GM12873 (cell line): Measurements from ENCODE around the gene ME1.

Source experiments
- TF ChIP-seq, protein P1 (sequence below): IDR thresholded peaks from 2 replicates; pipeline ENCODE4 v1.5.1; 2012; ENCODE audit warnings: low read depth, mild to moderate bottlenecking, moderate library complexity, low read length, control low read depth; ENCODE audit not compliant: insufficient read depth; ENCODE audit errors: missing control alignments

ME1 gene

GRCh38 chr6:83218646-83219045 is 212.2 kb downstream of the ME1 start:
- TF ChIP-seq, protein P1, sequence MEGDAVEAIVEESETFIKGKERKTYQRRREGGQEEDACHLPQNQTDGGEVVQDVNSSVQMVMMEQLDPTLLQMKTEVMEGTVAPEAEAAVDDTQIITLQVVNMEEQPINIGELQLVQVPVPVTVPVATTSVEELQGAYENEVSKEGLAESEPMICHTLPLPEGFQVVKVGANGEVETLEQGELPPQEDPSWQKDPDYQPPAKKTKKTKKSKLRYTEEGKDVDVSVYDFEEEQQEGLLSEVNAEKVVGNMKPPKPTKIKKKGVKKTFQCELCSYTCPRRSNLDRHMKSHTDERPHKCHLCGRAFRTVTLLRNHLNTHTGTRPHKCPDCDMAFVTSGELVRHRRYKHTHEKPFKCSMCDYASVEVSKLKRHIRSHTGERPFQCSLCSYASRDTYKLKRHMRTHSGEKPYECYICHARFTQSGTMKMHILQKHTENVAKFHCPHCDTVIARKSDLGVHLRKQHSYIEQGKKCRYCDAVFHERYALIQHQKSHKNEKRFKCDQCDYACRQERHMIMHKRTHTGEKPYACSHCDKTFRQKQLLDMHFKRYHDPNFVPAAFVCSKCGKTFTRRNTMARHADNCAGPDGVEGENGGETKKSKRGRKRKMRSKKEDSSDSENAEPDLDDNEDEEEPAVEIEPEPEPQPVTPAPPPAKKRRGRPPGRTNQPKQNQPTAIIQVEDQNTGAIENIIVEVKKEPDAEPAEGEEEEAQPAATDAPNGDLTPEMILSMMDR: no peak

- TF ChIP-seq, protein P1: no peak
Observed at GRCh38 chr6:83216806-83217205, 214.0 kb downstream of the ME1 start.

GRCh38 chr6:83215131-83216047 is 215.5 kb downstream of the ME1 start:
- TF ChIP-seq, protein P1: peak; percentile 88

DNA sequence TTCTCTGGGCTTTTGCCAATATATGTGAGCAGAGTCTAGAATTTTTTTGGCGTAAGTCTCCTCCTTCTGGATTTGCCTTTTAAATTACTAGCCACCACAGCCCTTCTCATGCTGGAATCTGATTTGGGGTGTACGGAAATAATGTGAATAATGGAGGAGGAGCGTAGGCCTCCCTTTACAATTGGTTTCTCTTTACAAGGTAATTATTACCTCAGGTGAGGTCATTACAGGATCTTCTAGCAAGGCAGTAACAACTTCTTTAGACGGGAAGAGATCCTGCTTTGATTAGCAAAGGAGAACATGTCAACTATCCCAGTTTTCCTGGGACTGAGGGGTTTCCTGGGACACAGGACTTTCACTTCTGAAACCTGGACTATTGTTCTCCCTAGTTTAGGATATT is 228.8 kb downstream of the ME1 start:
- TF ChIP-seq, protein P1: no peak

GRCh38 chr6:83199863-83200225 is 231.0 kb downstream of the ME1 start:
- TF ChIP-seq, protein P1: no peak

DNA sequence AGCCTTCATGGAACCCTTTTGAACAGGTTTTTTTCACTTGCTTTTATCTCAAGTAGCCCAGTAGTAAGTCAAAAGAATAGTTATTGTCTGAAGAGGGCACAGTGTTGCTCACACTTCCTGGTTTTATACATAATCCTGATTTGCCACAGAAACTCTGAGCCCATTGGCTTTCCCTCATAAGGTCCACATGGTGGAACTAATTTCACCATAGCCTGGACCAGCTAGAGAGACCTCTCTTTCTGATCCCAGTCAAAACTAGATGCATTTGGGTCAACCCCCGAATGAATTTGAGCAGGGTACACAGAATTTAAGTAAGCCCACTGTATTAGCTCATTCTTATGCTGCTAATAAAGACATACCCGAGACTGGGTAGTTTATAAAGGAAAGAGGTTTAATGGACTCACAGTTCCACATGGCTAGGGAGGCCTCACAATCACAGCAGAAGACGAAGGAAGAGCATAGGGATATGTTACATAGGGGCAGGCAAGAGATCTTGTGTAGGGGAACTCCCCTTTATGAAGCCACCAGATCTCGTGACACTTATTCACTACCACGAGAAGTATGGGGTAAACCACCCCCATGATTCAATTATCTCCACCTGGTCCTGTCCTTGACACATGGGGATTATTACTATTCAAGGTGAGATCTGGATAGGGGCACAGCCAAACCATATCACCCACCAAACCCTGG is 231.5 kb downstream of the ME1 start:
- TF ChIP-seq, protein P1: no peak

DNA sequence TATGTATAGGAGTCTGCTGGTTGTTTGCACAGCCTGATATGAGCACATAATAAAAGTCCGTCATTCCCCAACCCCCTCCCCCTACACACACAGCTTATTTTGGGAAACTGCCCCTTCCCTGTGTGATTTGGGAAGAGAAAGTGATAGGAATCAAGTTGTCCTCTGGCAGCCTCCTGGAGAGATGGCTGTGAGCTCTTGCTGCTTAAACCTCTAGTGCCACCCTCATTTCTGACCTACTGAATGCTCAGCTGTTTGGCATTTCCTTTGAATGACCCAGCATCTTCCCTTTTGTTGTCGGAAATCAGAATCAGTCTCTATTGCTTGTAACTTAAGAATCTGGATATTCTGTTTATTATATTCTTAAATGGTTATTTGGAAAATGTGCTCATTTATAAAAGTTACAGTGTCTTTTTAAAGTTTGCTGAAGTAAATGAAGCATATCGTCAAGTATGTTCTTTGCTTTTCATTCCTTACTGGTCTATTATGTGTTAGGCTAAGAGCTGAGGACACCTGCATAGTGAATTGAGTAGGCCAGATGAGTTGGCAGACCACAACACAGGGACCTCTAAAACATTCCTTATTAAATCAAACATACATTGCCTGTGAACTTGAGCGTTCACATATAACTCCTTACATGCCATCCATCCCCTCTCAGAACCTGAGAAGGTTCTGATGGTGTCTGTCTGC is 232.2 kb downstream of the ME1 start:
- TF ChIP-seq, protein P1: no peak
